HEK293 (cell line): ENCODE data around the gene CEP63.

Experiments
- ZBTB1 ChIP-seq: fragments of 450-650 bp; formaldehyde crosslinking; IDR thresholded peaks from 2 replicates; pipeline ENCODE4 v1.5.1; 2016; ENCODE audit warnings: missing biosample characterization, missing genetic modification characterization
- ZNF776 ChIP-seq: fragments of 450-650 bp; formaldehyde crosslinking; IDR thresholded peaks from 2 replicates; pipeline ENCODE4 v1.5.0; 2017; ENCODE audit warnings: missing biosample characterization, missing genetic modification characterization, borderline replicate concordance
- TF ChIP-seq, protein P1 (sequence below): fragments of 450-650 bp; formaldehyde crosslinking; IDR thresholded peaks from 2 replicates; pipeline ENCODE4 v1.5.1; 2016; ENCODE audit warnings: missing biosample characterization, missing genetic modification characterization
- TF ChIP-seq, protein P2 (sequence below): fragments of 450-650 bp; formaldehyde crosslinking; IDR thresholded peaks from 2 replicates; pipeline ENCODE4 v1.5.1; 2017; ENCODE audit warnings: missing biosample characterization, missing genetic modification characterization

DNA sequence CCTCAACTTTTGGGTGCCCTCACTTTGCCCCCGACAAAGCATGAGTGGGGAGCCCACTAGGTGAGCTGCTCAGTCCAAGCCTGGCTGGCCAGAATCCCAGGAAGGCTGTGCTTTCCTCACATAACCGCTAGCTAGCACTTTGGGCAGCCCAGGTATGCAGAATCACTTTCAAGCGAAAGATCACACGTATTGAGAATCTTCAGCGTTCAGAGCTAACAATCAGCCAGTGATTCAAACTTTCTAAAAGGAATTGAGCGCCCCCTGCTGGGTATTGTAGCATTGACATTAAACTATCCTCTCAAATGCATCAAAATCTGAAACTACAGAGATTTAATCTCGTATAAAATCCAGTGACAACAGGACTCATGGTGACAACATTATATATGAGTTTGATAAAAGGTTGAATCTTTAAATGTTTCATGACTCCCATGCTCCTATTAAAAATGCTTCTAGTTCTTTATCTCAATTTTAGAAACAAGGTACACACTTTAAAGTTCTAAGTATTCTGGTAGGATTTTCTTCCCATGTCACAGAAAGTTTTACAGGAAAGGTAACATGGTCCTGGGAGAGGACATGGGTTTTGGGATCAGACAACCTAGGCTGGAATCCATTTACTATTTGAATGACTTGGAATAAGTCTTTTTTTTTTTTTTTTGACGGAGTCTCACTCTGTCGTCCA lies 11.8 kb upstream of the CEP63 start:
- TF ChIP-seq ZNF776 (tag by site-specific recombination): no peak
- TF ChIP-seq, protein P1, sequence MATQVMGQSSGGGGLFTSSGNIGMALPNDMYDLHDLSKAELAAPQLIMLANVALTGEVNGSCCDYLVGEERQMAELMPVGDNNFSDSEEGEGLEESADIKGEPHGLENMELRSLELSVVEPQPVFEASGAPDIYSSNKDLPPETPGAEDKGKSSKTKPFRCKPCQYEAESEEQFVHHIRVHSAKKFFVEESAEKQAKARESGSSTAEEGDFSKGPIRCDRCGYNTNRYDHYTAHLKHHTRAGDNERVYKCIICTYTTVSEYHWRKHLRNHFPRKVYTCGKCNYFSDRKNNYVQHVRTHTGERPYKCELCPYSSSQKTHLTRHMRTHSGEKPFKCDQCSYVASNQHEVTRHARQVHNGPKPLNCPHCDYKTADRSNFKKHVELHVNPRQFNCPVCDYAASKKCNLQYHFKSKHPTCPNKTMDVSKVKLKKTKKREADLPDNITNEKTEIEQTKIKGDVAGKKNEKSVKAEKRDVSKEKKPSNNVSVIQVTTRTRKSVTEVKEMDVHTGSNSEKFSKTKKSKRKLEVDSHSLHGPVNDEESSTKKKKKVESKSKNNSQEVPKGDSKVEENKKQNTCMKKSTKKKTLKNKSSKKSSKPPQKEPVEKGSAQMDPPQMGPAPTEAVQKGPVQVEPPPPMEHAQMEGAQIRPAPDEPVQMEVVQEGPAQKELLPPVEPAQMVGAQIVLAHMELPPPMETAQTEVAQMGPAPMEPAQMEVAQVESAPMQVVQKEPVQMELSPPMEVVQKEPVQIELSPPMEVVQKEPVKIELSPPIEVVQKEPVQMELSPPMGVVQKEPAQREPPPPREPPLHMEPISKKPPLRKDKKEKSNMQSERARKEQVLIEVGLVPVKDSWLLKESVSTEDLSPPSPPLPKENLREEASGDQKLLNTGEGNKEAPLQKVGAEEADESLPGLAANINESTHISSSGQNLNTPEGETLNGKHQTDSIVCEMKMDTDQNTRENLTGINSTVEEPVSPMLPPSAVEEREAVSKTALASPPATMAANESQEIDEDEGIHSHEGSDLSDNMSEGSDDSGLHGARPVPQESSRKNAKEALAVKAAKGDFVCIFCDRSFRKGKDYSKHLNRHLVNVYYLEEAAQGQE (tag by site-specific recombination): no peak
- no peak for TF ChIP-seq ZBTB1 (tag by site-specific recombination)
- TF ChIP-seq, protein P2, sequence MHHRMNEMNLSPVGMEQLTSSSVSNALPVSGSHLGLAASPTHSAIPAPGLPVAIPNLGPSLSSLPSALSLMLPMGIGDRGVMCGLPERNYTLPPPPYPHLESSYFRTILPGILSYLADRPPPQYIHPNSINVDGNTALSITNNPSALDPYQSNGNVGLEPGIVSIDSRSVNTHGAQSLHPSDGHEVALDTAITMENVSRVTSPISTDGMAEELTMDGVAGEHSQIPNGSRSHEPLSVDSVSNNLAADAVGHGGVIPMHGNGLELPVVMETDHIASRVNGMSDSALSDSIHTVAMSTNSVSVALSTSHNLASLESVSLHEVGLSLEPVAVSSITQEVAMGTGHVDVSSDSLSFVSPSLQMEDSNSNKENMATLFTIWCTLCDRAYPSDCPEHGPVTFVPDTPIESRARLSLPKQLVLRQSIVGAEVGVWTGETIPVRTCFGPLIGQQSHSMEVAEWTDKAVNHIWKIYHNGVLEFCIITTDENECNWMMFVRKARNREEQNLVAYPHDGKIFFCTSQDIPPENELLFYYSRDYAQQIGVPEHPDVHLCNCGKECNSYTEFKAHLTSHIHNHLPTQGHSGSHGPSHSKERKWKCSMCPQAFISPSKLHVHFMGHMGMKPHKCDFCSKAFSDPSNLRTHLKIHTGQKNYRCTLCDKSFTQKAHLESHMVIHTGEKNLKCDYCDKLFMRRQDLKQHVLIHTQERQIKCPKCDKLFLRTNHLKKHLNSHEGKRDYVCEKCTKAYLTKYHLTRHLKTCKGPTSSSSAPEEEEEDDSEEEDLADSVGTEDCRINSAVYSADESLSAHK (tag by site-specific recombination): no peak
